ENCODE data around the gene CTAGE15.
"Not testable (repeated sequence)": the region's sequence is repeated elsewhere in the genome, so short reads cannot be mapped to it uniquely, and the experiment has no call there.

The CTAGE15 gene, protein sequence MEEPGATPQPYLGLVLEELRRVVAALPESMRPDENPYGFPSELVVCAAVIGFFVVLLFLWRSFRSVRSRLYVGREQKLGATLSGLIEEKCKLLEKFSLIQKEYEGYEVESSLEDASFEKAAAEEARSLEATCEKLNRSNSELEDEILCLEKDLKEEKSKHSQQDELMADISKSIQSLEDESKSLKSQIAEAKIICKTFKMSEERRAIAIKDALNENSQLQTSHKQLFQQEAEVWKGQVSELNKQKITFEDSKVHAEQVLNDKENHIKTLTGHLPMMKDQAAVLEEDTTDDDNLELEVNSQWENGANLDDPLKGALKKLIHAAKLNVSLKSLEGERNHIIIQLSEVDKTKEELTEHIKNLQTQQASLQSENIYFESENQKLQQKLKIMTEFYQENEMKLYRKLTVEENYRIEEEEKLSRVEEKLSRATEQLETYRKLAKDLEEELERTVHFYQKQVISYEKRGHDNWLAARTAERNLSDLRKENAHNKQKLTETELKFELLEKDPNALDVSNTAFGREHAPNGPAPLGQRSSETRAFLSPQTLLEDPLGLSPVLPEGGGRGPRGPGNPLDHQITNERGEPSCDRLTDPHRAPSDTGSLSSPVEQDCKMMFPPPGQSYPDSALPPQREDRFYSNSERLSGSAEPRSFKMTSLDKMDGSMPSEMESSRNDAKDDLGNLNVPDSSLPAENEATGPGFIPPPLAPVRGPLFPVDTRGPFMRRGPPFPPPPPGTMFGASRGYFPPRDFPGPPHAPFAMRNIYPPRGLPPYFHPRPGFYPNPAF

DNA sequence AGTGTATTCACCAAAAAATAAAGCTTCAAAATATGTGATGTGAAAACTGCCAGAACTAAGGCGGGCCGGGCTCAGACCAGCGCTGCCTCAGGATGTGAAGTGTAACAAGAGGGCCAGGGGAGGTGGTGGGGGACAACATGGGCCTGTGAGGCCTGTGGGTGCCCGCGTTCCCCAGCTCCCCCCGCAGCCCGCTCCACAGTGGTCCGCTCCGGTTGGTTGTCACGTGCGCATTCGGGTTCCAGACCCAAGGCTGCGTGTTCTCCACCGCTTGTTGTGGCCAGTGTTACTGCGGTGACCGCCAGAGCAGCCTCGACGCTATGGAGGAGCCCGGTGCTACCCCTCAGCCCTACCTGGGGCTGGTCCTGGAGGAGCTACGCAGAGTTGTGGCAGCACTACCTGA, at the start of gene CTAGE15:
TSS of gene CTAGE15 (plus strand) at position 301 of the 400 bp plus-strand sequence. CDS start at position 318, 17 bp downstream.
- not testable (repeated sequence) for DNase-seq (ENCODE audit: low read depth in 1 of 2, low spot score in 1 of 2)

DNA sequence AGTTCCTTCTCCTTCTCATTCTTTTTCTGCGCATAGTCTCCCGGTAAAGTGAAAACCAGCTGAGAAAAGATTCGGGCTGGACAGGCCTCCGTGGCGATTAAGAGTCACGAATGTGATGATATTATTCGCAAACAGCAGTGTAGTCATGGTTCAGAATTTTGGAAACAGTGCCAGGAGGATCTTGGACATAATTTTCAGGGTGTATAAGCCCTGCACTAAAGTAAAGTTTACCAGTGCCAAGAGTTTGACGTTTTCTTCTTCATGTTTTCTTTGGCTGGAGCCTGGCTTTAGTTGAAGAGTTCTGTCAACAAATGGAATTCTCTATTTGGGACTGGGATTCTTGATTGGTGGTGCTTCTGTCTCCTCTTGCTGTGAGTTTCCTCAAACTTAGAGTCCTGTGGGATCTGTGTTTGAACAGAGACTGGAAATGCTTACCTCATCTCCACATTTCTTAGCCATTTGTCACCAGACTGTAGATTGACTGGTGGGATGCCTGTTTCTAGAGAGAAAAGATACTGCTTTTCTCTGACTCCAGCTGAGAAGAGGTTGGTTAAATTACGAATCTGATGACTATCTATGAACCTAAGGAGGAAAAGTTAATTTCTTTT, 49.2 kb upstream of the CTAGE15 start:
- not testable (repeated sequence) for DNase-seq (ENCODE audit: low read depth in 1 of 2, low spot score in 1 of 2)

- not testable (repeated sequence) for DNase-seq (ENCODE audit: low read depth in 1 of 2, low spot score in 1 of 2)
Observed at GRCh38 chr7:143531169-143531926, 40.3 kb upstream of the CTAGE15 start.

DNA sequence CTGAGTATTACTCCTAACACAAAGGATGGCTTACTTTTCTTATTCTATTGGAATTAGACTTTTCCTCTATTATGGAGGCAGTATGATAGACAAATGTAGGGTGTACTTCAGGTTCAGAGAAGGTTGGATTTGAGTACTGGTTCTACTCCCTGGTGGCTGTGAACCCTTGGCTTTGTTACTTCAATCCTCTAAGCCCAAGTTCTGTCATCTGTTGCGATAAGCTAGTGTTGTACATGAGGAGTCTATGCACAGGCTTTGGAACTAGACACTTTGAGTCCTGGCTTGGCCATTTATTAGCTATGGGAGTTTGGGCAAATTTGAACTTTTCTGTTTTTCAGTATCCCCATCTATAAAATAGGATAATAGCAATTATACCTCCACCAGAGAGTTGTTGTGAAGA, 39.7 kb upstream of the CTAGE15 start:
- DNase-seq (ENCODE audit: low read depth in 1 of 2, low spot score in 1 of 2) = not testable (repeated sequence)

DNA sequence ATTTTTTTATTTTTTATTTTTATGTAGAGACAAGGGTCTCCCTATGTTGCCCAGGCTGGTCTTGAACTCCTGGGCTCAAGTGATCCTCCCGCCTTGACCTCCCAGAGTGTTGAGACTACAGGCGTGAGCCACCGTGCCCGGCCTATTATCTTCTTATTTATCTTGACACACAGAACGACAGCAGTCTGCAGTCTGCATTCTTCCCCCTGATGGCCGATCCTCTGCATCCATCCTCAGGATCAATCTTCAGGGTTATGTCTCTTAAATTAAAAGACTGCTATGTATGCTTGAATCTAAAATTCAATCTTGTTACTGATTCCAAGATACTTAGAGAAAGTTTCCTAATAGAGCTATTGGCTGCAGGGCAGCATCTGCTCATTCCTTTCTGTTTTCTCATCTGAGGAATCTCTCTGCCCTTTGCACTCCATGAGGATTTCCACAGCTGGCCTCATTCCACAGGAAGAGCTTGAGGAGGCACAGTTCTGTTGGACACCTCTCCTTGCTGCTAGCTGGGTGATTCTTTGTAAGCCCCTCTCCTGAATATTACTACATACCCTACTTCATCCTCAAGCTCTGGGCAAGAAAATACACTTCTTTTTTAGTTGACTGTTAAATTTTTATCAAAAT, 38.3 kb upstream of the CTAGE15 start:
- not testable (repeated sequence) for DNase-seq (ENCODE audit: low read depth in 1 of 2, low spot score in 1 of 2)

DNA sequence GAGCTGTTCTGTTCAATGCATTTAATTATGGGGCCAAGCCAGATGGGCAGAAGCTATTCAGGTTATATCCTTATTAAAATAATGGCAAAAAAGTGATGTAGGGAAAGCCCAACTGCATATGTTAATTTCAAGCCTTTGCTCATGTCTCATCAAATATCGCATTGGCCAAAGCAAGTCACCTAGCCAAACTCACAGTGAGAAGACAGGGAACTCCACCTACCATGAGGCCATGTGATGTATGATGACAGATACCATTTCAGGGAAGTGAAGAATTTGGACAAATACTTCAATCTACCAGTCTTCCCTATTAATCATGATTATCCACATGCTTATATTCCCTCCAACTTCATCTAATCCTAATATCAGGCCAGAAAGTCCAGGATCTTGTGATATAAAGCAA, 35.2 kb upstream of the CTAGE15 start:
- DNase-seq (ENCODE audit: low read depth in 1 of 2, low spot score in 1 of 2) = not testable (repeated sequence)

- not testable (repeated sequence) for DNase-seq (ENCODE audit: low read depth in 1 of 2, low spot score in 1 of 2)
Observed at GRCh38 chr7:143543288-143544038, 28.1 kb upstream of the CTAGE15 start.

DNA sequence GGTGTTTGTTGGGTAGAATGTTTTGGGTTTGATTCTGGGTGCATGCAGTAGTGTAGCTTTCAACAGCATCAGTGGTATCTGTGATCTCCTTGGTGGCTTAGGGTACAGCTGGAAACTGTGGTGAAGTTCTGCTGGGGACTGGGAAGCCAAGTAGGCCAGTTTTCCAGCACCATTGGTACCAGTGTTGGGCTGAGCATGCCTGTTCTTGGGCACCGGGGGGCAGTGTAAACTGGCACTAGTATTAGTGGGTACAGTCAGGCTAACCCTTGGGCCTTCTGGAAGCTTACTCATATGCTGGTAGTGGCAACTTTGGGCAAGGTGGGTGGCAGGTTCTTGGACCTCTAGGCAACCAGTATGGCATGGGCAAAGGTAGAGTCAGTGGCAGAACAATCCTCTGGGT, 15.6 kb upstream of the CTAGE15 start:
- DNase-seq (ENCODE audit: low read depth in 1 of 2, low spot score in 1 of 2) = not testable (repeated sequence)

GRCh38 chr7:143563306-143563705, 8.3 kb upstream of the CTAGE15 start:
- DNase-seq (ENCODE audit: low read depth in 1 of 2, low spot score in 1 of 2) = not testable (repeated sequence)

DNA sequence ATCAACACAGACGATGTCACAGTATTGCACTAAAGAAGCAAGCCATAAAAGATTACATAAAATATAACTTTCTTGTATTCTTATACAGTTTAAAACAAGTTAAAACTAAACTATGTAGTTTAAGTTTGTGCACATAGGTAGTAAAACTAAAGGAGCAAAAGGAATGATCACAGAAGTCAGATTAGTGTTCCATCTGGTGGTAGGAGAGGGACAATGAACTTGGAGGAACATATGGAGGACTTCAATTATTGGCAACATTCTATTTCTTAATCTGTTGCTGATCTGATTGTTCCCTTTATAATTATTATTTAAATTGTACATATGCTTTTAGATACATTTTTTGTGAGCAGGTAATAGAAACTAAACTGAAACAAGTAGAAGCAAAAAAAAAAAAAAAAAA, 5.6 kb upstream of the CTAGE15 start:
- not testable (repeated sequence) for DNase-seq (ENCODE audit: low read depth in 1 of 2, low spot score in 1 of 2)

- not testable (repeated sequence) for DNase-seq (ENCODE audit: low read depth in 1 of 2, low spot score in 1 of 2)
Observed at GRCh38 chr7:143588183-143588582, 16.6 kb downstream of the CTAGE15 start.

DNA sequence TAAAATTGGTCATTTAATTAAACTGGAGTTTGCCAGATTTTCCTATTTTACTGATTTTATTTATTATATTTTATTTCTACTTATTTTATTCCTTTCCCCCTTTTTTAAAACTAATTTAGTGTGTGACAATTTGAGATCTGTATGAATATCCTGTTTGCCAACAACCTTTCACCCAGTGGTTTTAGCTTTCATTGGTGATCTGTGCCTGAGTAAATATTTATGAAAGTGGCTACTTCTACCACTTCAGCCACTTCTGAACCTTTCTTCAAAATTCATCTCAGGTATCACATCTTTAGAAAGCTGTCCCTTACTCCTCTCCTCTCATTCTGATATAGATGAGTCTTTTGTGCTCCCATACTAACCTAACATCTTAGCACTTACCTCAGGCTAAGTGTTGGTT, 18.3 kb downstream of the CTAGE15 start:
- DNase-seq (ENCODE audit: low read depth in 1 of 2, low spot score in 1 of 2) = not testable (repeated sequence)

- not testable (repeated sequence) for DNase-seq (ENCODE audit: low read depth in 1 of 2, low spot score in 1 of 2)
Observed at GRCh38 chr7:143598086-143598485, 26.5 kb downstream of the CTAGE15 start.

GRCh38 chr7:143603549-143603948, 31.9 kb downstream of the CTAGE15 start:
- not testable (repeated sequence) for DNase-seq (ENCODE audit: low read depth in 1 of 2, low spot score in 1 of 2)

DNA sequence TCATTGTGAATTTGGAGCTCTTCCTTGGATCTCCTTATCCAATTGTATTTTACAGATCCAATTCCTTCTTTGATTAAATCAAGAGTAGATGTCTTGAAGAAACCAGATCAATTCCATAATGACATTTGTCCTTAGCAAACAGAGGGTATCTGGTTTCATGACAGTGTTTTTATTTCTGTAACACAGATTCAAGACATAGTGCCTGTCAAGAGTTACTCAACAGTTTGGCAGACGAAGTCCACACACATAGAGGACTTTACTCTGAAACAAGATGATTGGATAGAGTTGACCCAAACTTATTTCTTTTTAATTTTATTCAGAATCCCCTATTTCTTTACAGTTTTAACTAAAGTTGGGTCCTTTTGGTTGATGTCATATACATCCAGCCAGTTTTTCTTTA, 34.5 kb downstream of the CTAGE15 start:
- DNase-seq (ENCODE audit: low read depth in 1 of 2, low spot score in 1 of 2) = not testable (repeated sequence)

DNA sequence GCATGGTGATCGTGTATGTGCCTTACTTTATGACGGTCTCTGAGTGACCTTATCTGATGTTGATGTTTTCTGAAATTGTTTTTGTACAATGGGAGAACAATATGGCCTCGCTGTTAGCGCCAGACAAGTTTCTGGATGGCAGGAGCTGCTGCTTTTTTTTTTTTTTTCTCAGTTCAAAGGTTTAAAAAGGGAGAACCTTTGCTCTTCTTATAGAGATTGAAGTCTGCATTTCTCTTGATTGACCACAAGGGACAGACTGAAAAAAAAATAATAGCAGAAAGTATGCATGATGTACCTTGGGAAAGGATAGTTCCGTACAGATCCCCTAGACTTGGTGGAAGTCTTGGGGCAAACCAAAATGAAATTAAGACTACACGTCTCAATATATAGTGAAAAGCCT, 43.9 kb downstream of the CTAGE15 start:
- DNase-seq (ENCODE audit: low read depth in 1 of 2, low spot score in 1 of 2) = not testable (repeated sequence)

- DNase-seq (ENCODE audit: low read depth in 1 of 2, low spot score in 1 of 2) = not testable (repeated sequence)
Observed at GRCh38 chr7:143617204-143617603, 45.6 kb downstream of the CTAGE15 start.

GRCh38 chr7:143620058-143620457, 48.5 kb downstream of the CTAGE15 start:
- peak in 1 of 2 donors; percentile 47 for DNase-seq (ENCODE audit: low read depth in 1 of 2, low spot score in 1 of 2)

DNA sequence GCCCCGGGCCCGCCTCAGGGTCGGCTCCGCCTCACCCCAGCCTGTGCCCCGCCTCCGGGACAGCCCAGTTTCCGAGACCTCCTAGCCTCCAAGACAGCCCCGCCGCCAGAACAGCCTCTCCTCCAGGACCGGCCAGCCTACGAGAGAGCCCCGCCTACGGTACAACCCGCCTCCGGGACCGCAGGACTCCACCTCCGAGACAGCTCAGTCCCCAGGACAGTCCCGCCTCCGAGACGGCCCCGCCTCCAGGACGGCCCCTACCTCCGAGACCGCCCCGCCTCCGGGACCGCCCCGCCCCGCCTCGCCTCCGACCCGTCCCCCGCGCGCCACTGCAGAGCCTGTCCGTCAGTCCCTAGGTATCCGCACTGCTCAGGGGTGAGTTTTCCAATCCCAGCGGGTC, 49.0 kb downstream of the CTAGE15 start, which contains the start of gene TCAF2:
TSS of gene TCAF2 (plus strand) at position 329 of the 400 bp plus-strand sequence.
- peak; percentile 54 to 66 for DNase-seq (ENCODE audit: low read depth in 1 of 2, low spot score in 1 of 2)
